ENCODE measurements around the gene ROBO2. TPM values are rescaled to one million over a fixed set of nuclear protein-coding genes. Genes with fewer than 3 reads are reported as not detected.

ROBO2 gene
- polyA plus RNA-seq, 1 of the 3 experiments (the other 2 are of a cell fraction), result not detected

GRCh38 chr3:77685713-77686112 lies 645.8 kb downstream of the ROBO2 start:
- H3K9me3 ChIP-seq, result 0 out of 2 replicates have a peak, but pooled peaks cover 5% of the 10 kb centered on the region
- POLR2A ChIA-PET, result no interaction called here
- WGBS (ENCODE audit: low lambda C conversion rate), result 48% methylated on average over 3 of the region's 3 CpGs
- no peaks in the 10 kb centered on the region for H4K20me1 ChIP-seq (ENCODE audit: insufficient read depth)
- no peaks in the 10 kb centered on the region for H3K27me3 ChIP-seq (ENCODE audit: insufficient read depth)
- no peaks in the 10 kb centered on the region for H3K36me3 ChIP-seq (replicated peaks in 1 of 2; ENCODE audit: control insufficient read depth in 1 of 2, insufficient read depth in 2 of 2, low read length in 1 of 2)
- TF ChIP-seq CHD2 (IDR thresholded peaks at IDR 0.05; ENCODE audit: low read length, partially characterized antibody) (no peak), JUND (IDR thresholded peaks at IDR 0.05) (no peak), POLR2AphosphoS5 (IDR thresholded peaks at IDR 0.05; ENCODE audit: low read depth, low read length) (no peak), TAF1 (IDR thresholded peaks at IDR 0.05; ENCODE audit: borderline replicate concordance, low read depth, low read length) (no peak), NRF1 (IDR thresholded peaks at IDR 0.05; ENCODE audit: low read depth, low read length) (no peak), USF2 (IDR thresholded peaks at IDR 0.05; ENCODE audit: borderline replicate concordance, low read depth, low read length) (no peak), EZH2phosphoT487 (IDR thresholded peaks at IDR 0.05; ENCODE audit: borderline replicate concordance, low read depth) (no peak), PBX3 (IDR thresholded peaks at IDR 0.05) (no peak), IRF3 (IDR thresholded peaks at IDR 0.05; ENCODE audit: low read depth, low read length) (no peak), RFX5 (IDR thresholded peaks at IDR 0.05; ENCODE audit: low read length) (no peak), TCF12 (IDR thresholded peaks at IDR 0.05) (no peak), REST (IDR thresholded peaks at IDR 0.05; ENCODE audit: low read depth, low read length) (no peak), YY1 (IDR thresholded peaks at IDR 0.05; ENCODE audit: low read depth) (no peak), GABPA (IDR thresholded peaks at IDR 0.05; ENCODE audit: low read depth) (no peak), FOSL2 (IDR thresholded peaks at IDR 0.05; ENCODE audit: borderline replicate concordance, low read depth) (no peak), GATA2 (CRISPR knock-in tag; IDR thresholded peaks at IDR 0.05) (no peak), SIN3A (IDR thresholded peaks at IDR 0.05; ENCODE audit: borderline replicate concordance, low read depth, low read length) (no peak), FOXJ3 (CRISPR knock-in tag; IDR thresholded peaks at IDR 0.05) (no peak), RAD21 (IDR thresholded peaks at IDR 0.05; ENCODE audit: low read length) (no peak)
- no peaks in the 10 kb centered on the region for H3K4me1 ChIP-seq (ENCODE audit: control insufficient read depth in 1 of 2, insufficient read depth in 2 of 2, low read depth in 1 of 2, low read length in 1 of 2)
- no peaks in the 10 kb centered on the region for H3K9me2 ChIP-seq
- H3K79me2 ChIP-seq (ENCODE audit: insufficient read depth), result no peaks in the 10 kb centered on the region; the same call in 1 of the 2 replicates
- no peak overlapping the region for H3K9ac ChIP-seq
- no peak overlapping the region for H2AFZ ChIP-seq (ENCODE audit: low read depth)
- no peak overlapping the region for H3K4me3 ChIP-seq (ENCODE audit: low read depth in 2 of 2, low read length in 1 of 2)
- no peak overlapping the region for H3K27ac ChIP-seq (ENCODE audit: low read depth in 2 of 2, low read length in 1 of 2)
- H3F3A ChIP-seq (replicated peaks; ENCODE audit: insufficient read depth), result no peaks in the 10 kb centered on the region
- H3K4me2 ChIP-seq, result no peak overlapping the region
- no peak for DNase-seq
- CTCF ChIA-PET, result no interaction called here

Data from SK-N-SH (cell line).